Body of pancreas (tissue), 4 donors: ENCODE data around the gene KCTD20. TPM values are rescaled to one million over a fixed set of nuclear protein-coding genes. Genes with fewer than 3 reads are reported as not detected.

ENCODE experiments used
- ATAC-seq: fragments of 150-250 bp; one replicate; pipeline ENCODE4 v1.9.1; 2016
- DNase-seq, 4 donors: peaks; one replicate each; pipeline ENCODE4 v3.0.0-alpha.2; 2019
- H3K27ac ChIP-seq, 4 donors: fragments of 200-600 bp; sonication (generic); 1 replicate in 3 of 4; 2 replicates in 1 of 4; pipeline versions ENCODE4 v1.5.1 to v1.6.1; 2016 to 2019; ENCODE audit warnings: mild to moderate bottlenecking in 1 of 4, mixed read lengths in 1 of 4, moderate library complexity in 1 of 4
- H3K27me3 ChIP-seq, 2 donors: fragments of 200-600 bp; sonication (generic); one replicate each; pipeline ENCODE4 v1.6.0; 2016; ENCODE audit warnings: mild to moderate bottlenecking in 1 of 2
- H3K36me3 ChIP-seq, 2 donors: fragments of 200-600 bp; sonication (generic); replicated peaks in 1 of 2; 2 replicates each; pipeline ENCODE4 v1.5.1; 2016; ENCODE audit warnings: low read depth in 2 of 2; ENCODE audit not compliant: insufficient read depth in 1 of 2
- H3K4me1 ChIP-seq: fragments of 200-600 bp; sonication (generic); one replicate; pipeline ENCODE4 v1.6.0; 2016
- H3K4me3 ChIP-seq, 2 donors: fragments of 200-600 bp; sonication (generic); 1 replicate in 1 of 2; 2 replicates in 1 of 2; pipeline ENCODE4 v1.5.1; 2016 to 2019
- H3K9me3 ChIP-seq, 3 donors: fragments of 200-600 bp; sonication (generic); 1 replicate in 2 of 3; 2 replicates in 1 of 3; pipeline ENCODE4 v1.5.1; 2016
- CTCF ChIP-seq, 7 experiments: fragments of 450-650 bp in 4 of 7; fragments of 200-600 bp in 3 of 7; sonication (generic) in 3 of 7; IDR thresholded peaks; one replicate each; pipeline ENCODE4 v1.5.1; 2016 to 2019; ENCODE audit warnings: antibody characterized with exemption in 7 of 7
- POLR2A ChIP-seq, 3 donors: fragments of 450-650 bp; IDR thresholded peaks; one replicate each; pipeline ENCODE4 v1.6.1; 2016; ENCODE audit warnings: antibody characterized with exemption in 3 of 3, mild to moderate bottlenecking in 2 of 3
- WGBS, 2 donors: methylation state at CpG; one replicate each; pipeline ENCODE4 v1.1.5; 2017; 5-methylcytosine and 5-hydroxymethylcytosine counted together
- intact Hi-C: fragments of 100-400 bp; cut with DNase I; formaldehyde crosslinking; loops from one replicate; pipeline ENCODE4 v1.15.1; 2023
- total RNA-seq, 2 donors: library from RNA; depleted of rRNA; stranded (reverse); fragments of >200 nt; gene quantifications; one replicate each; pipeline ENCODE4 v1.1.0, GENCODE V29; 2016

KCTD20 gene
- total RNA-seq, 2 donors from 2014 or later: 15.5 to 16.6 TPM

DNA sequence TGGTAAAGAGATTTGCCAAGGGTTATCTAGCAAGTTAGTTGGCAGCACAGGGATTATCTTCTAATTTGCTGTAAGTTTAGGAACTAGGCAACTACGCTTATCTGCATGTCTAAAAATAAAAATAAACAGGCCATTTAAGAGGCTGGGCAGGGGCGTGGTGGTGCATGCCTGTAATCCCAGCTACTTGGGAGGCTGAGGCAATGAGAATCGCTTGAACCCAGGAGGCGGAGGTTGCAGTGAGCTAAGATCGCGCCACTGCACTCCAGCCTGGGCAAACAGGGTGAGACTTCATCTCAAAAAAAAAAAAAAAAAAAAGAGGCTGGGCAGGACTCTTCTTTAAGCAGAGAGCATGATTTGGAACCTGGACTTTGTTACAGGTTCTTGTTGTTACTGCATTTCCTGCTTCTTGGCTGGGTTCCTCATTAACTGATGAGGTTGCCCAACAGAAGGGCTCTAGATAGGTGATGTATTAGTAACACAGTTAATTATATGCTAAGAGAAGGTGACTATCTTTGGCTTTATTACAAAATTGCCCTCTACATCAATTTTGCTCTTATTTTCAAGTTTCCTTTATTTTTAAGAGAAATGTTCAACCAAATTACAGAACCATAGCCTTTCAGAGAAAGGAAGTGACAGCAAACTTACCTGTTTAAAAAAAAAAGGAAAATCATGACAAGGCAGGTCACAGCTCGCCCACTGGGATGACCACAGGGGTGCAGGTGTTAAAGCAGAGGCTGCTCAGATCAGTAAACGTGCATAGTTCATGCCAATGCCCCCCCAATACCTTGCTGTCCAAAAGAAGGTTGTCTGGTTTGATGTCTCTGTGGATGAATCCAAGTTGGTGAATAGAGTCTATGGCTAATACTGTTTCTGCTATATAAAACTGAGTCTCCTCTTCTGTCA is 72.0 kb downstream of the KCTD20 start:
- peak in 3 of 4 donors; percentile 19 to 50 (median 38) for DNase-seq
- Histone ChIP-seq H3K9me3 (no peaks in the 10 kb centered on the region), H3K4me3 (no peak overlapping the region), H3K27ac (peak overlapping the region in 3 of 4 donors; percentile 39 to 61 (median 46)), H3K36me3 (no peaks in the 10 kb centered on the region), H3K4me1 (peaks cover 8% of the 10 kb centered on the region), H3K27me3 (no peaks in the 10 kb centered on the region)
- ATAC-seq: peak; percentile 88
- WGBS, 2 donors: 54 to 68% methylated on average over 8 of the region's 8 CpGs
- TF ChIP-seq POLR2A (IDR thresholded peaks at IDR 0.05) (no peak), CTCF (IDR thresholded peaks at IDR 0.05) (no peak)
- intact Hi-C loops: no loop called here

DNA sequence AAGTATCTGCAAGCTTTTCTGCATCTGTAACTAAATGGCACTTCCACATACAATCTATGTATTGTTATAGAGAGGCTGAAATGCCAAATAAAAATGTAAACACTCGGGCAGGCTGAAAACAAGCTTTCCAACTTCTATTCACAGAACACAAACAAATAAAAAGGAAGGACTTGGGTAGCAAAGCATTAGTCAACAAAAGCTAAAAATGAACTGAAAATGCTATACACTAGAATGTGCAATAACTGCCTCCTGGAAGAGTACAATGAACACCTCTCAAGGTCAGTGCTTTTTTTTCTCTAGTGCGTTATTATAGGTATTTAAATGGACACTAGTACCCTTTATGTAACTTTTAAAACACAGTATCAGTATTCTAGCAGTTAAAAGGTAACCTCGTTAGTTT is 73.0 kb downstream of the KCTD20 start:
- Histone ChIP-seq H3K4me3 (no peak overlapping the region), H3K4me1 (peaks cover 8% of the 10 kb centered on the region), H3K27me3 (no peaks in the 10 kb centered on the region), H3K36me3 (no peaks in the 10 kb centered on the region), H3K9me3 (no peaks in the 10 kb centered on the region), H3K27ac (peak overlapping the region in 2 of 4 donors; percentile 8 to 61)
- TF ChIP-seq POLR2A (IDR thresholded peaks at IDR 0.05) (no peak), CTCF (IDR thresholded peaks at IDR 0.05) (no peak)
- intact Hi-C loops: no loop called here
- DNase-seq (no peak), ATAC-seq (no peak)
- WGBS, 2 donors: 54 to 57% methylated on average over 3 of the region's 3 CpGs

- no peaks in the 10 kb centered on the region for H3K9me3 ChIP-seq
- H3K27me3 ChIP-seq: no peaks in the 10 kb centered on the region
- intact Hi-C loops: no loop called here
- no peak overlapping the region for H3K4me3 ChIP-seq
- H3K27ac ChIP-seq: peak overlapping the region in 1 of 4 donors; percentile 20
- DNase-seq (no peak), ATAC-seq (no peak)
- H3K36me3 ChIP-seq: peaks cover 0 to 3% of the 10 kb centered on the region in 2 donors
- TF ChIP-seq POLR2A (IDR thresholded peaks at IDR 0.05) (no peak), CTCF (IDR thresholded peaks at IDR 0.05) (no peak)
- H3K4me1 ChIP-seq: peaks cover 8% of the 10 kb centered on the region
- 85 to 95% methylated on average over 4 of the region's 4 CpGs for WGBS, 2 donors
Measured at GRCh38 chr6:36516559-36516958, 73.8 kb downstream of the KCTD20 start.

GRCh38 chr6:36516988-36517387 is 74.2 kb downstream of the KCTD20 start:
- peaks cover 0 to 4% of the 10 kb centered on the region in 2 donors for H3K36me3 ChIP-seq
- intact Hi-C loops: no loop called here
- DNase-seq: no peak

More at GRCh38 chr6:36516988-36517387, 74.2 kb downstream of the KCTD20 start:
- H3K4me3 ChIP-seq: no peak overlapping the region
- TF ChIP-seq CTCF (IDR thresholded peaks at IDR 0.05): no peak
- no peak for TF ChIP-seq POLR2A (IDR thresholded peaks at IDR 0.05)
- H3K27me3 ChIP-seq: no peaks in the 10 kb centered on the region
- no peak for ATAC-seq
- H3K4me1 ChIP-seq: peaks cover 8% of the 10 kb centered on the region
- no peaks in the 10 kb centered on the region for H3K9me3 ChIP-seq
- no peak overlapping the region for H3K27ac ChIP-seq
